HepG2 (cell line): ENCODE data around the gene RANBP6. TPM values are rescaled to one million over a fixed set of nuclear protein-coding genes. Genes with fewer than 3 reads are reported as not detected.

Experiments used
- BHLHE40 ChIP-seq: IDR thresholded peaks from 2 replicates; pipeline ENCODE4 v1.6.1; 2011; ENCODE audit warnings: low read length, improper control_type of control experiment
- KDM5A ChIP-seq: fragments of 200-600 bp; sonication (generic); IDR thresholded peaks from 2 replicates; pipeline ENCODE4 v1.7.0; 2018; ENCODE audit warnings: antibody characterized with exemption, mild to moderate bottlenecking, low read length, borderline replicate concordance
- MEIS1 ChIP-seq: sonication (generic); formaldehyde crosslinking; IDR thresholded peaks from 2 replicates; pipeline ENCODE4 v1.9.0; 2021; ENCODE audit warnings: mild to moderate bottlenecking, missing genetic modification reagents, moderate library complexity, borderline replicate concordance
- MXD4 ChIP-seq: IDR thresholded peaks from 2 replicates; pipeline ENCODE4 v1.6.1; 2016; ENCODE audit warnings: mild to moderate bottlenecking, missing biosample characterization, missing genetic modification reagents
- YEATS4 ChIP-seq: sonication (generic); formaldehyde crosslinking; IDR thresholded peaks from 2 replicates; pipeline ENCODE4 v1.4.0; 2020; ENCODE audit warnings: missing genetic modification reagents, borderline replicate concordance
- ZNF138 ChIP-seq: sonication (generic); formaldehyde crosslinking; IDR thresholded peaks from 2 replicates; pipeline ENCODE4 v1.5.0; 2020; ENCODE audit warnings: mild to moderate bottlenecking, low read depth, missing genetic modification reagents
- ZNF343 ChIP-seq: sonication (generic); formaldehyde crosslinking; IDR thresholded peaks from 2 replicates; pipeline ENCODE4 v1.4.0; 2020; ENCODE audit warnings: mild to moderate bottlenecking, missing genetic modification reagents
- polyA plus RNA-seq, 8 experiments: library from polyadenylated mRNA; depleted of rRNA in 3 of 8; stranded (reverse) in 7 of 8; unstranded in 1 of 8; fragments of >200 nt; fragmentation: Illumina TruSeq in 4 of 8; extraction: Trizol in 4 of 8; gene quantifications; 2 replicates each; pipeline versions ENCODE4 v1.2.1 to v1.2.3, GENCODE V29; 2011 to 2016; ENCODE audit warnings: low read depth in 4 of 8, missing spikeins in 1 of 8, mixed read lengths in 1 of 8; ENCODE audit not compliant: insufficient read depth in 1 of 8
- total RNA-seq, 5 experiments: library from RNA; depleted of rRNA; stranded (reverse); fragments of >200 nt; fragmentation: Illumina TruSeq; extraction: Trizol; gene quantifications; 2 replicates each; pipeline ENCODE4 v1.2.3, GENCODE V29; 2016; ENCODE audit warnings: low read depth in 1 of 5
- TF ChIP-seq, protein P1 (sequence below): IDR thresholded peaks from 2 replicates; pipeline ENCODE4 v1.6.1; 2016; ENCODE audit warnings: low read depth, borderline replicate concordance
- TF ChIP-seq, protein P2 (sequence below): sonication (generic); formaldehyde crosslinking; IDR thresholded peaks from 2 replicates; pipeline ENCODE4 v1.8.0; 2022; ENCODE audit warnings: mild to moderate bottlenecking, missing genetic modification reagents, moderate library complexity
- TF ChIP-seq, protein P3 (sequence below): sonication (generic); formaldehyde crosslinking; IDR thresholded peaks from 2 replicates; pipeline ENCODE4 v1.4.0; 2020; ENCODE audit warnings: missing genetic modification reagents, borderline replicate concordance
- TF ChIP-seq, protein P4 (sequence below): IDR thresholded peaks from 2 replicates; pipeline ENCODE4 v1.6.1; 2016; ENCODE audit warnings: low read depth
- TF ChIP-seq, protein P5 (sequence below): sonication (generic); formaldehyde crosslinking; IDR thresholded peaks from 2 replicates; pipeline ENCODE4 v1.5.1; 2020; ENCODE audit warnings: mild to moderate bottlenecking, missing genetic modification reagents, moderate library complexity
- TF ChIP-seq, protein P6 (sequence below): sonication (generic); formaldehyde crosslinking; IDR thresholded peaks from 2 replicates; pipeline ENCODE4 v1.4.0; 2020; ENCODE audit warnings: mild to moderate bottlenecking, missing genetic modification reagents
- TF ChIP-seq, protein P7 (sequence below): sonication (generic); formaldehyde crosslinking; conservative IDR thresholded peaks from 2 replicates; pipeline ENCODE4 v1.4.0; 2020; ENCODE audit warnings: missing genetic modification reagents
- TF ChIP-seq, protein P8 (sequence below): sonication (generic); formaldehyde crosslinking; IDR thresholded peaks from 2 replicates; pipeline ENCODE4 v1.4.0; 2020; ENCODE audit warnings: missing genetic modification reagents

Gene RANBP6
- total and polyA plus RNA-seq, 2 of the 13 experiments (the other 11 are each of a cell fraction or from before 2014, with no cell fraction given), result 7.5 to 26.0 TPM

DNA sequence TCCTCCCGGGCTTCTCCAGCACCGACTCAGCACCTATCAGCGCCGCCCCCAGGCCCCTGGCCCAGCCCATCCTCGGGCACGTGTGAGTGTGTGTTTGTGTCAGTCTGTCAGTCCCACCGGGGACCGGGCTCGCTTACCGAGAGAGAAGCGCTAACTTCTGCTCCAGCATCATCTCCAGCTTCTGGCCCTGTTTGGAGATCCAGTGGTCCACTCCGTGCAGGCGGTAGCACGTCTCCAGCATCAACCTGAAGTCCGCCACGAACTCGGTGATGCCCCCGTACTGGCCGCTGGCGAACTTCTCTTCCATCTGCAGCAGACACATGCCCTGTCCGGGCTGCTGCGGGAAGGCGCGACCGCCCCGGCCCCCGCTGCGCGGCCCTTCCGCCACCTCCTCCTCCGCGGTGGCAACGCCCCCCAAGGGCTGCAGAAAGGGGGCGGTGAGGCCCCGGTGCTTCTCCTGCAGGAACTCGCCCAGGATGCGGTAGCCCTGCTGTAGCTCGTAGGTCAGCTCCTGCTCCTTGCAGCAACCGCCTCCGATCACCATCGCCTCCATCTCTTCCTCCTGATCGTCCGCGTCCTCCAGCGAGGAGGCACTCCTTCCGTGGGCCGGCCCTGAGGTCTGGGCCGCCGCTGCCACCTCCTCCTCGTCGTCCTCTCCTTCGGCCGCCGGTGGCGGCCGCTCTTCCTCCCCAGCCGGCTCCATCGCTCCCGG, 8.2 kb downstream of the RANBP6 start (continued):
- TF ChIP-seq, protein P1, sequence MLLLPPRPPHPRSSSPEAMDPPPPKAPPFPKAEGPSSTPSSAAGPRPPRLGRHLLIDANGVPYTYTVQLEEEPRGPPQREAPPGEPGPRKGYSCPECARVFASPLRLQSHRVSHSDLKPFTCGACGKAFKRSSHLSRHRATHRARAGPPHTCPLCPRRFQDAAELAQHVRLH, result peak; percentile 12; the same call in 1 of the 2 replicates
- TF ChIP-seq BHLHE40, result peak; percentile 77
- TF ChIP-seq, protein P2, sequence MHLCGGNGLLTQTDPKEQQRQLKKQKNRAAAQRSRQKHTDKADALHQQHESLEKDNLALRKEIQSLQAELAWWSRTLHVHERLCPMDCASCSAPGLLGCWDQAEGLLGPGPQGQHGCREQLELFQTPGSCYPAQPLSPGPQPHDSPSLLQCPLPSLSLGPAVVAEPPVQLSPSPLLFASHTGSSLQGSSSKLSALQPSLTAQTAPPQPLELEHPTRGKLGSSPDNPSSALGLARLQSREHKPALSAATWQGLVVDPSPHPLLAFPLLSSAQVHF (CRISPR knock-in tag), result 0 out of 2 replicates have a peak, but pooled peaks have one; percentile 30
- TF ChIP-seq, protein P3, sequence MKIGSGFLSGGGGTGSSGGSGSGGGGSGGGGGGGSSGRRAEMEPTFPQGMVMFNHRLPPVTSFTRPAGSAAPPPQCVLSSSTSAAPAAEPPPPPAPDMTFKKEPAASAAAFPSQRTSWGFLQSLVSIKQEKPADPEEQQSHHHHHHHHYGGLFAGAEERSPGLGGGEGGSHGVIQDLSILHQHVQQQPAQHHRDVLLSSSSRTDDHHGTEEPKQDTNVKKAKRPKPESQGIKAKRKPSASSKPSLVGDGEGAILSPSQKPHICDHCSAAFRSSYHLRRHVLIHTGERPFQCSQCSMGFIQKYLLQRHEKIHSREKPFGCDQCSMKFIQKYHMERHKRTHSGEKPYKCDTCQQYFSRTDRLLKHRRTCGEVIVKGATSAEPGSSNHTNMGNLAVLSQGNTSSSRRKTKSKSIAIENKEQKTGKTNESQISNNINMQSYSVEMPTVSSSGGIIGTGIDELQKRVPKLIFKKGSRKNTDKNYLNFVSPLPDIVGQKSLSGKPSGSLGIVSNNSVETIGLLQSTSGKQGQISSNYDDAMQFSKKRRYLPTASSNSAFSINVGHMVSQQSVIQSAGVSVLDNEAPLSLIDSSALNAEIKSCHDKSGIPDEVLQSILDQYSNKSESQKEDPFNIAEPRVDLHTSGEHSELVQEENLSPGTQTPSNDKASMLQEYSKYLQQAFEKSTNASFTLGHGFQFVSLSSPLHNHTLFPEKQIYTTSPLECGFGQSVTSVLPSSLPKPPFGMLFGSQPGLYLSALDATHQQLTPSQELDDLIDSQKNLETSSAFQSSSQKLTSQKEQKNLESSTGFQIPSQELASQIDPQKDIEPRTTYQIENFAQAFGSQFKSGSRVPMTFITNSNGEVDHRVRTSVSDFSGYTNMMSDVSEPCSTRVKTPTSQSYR (CRISPR knock-in tag), result peak; percentile 38; the same call in 1 of the 2 replicates
- peak; percentile 79 for TF ChIP-seq MXD4 (CRISPR knock-in tag)
- peak; percentile 74; the same call in 1 of the 2 replicates for TF ChIP-seq ZNF343 (CRISPR knock-in tag)
- TF ChIP-seq, protein P4, sequence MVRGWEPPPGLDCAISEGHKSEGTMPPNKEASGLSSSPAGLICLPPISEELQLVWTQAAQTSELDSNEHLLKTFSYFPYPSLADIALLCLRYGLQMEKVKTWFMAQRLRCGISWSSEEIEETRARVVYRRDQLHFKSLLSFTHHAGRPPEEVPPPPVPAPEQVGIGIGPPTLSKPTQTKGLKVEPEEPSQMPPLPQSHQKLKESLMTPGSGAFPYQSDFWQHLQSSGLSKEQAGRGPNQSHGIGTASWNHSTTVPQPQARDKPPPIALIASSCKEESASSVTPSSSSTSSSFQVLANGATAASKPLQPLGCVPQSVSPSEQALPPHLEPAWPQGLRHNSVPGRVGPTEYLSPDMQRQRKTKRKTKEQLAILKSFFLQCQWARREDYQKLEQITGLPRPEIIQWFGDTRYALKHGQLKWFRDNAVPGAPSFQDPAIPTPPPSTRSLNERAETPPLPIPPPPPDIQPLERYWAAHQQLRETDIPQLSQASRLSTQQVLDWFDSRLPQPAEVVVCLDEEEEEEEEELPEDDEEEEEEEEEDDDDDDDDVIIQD, result 0 out of 2 replicates have a peak, but pooled peaks have one; percentile 27
- TF ChIP-seq, protein P5, sequence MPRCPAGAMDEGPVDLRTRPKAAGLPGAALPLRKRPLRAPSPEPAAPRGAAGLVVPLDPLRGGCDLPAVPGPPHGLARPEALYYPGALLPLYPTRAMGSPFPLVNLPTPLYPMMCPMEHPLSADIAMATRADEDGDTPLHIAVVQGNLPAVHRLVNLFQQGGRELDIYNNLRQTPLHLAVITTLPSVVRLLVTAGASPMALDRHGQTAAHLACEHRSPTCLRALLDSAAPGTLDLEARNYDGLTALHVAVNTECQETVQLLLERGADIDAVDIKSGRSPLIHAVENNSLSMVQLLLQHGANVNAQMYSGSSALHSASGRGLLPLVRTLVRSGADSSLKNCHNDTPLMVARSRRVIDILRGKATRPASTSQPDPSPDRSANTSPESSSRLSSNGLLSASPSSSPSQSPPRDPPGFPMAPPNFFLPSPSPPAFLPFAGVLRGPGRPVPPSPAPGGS (CRISPR knock-in tag), result peak; percentile 77; the same call in 1 of the 2 replicates
- TF ChIP-seq, protein P6, sequence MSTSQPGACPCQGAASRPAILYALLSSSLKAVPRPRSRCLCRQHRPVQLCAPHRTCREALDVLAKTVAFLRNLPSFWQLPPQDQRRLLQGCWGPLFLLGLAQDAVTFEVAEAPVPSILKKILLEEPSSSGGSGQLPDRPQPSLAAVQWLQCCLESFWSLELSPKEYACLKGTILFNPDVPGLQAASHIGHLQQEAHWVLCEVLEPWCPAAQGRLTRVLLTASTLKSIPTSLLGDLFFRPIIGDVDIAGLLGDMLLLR (CRISPR knock-in tag), result peak; percentile 68; the same call in 1 of the 2 replicates
- TF ChIP-seq MEIS1 (CRISPR knock-in tag), result peak; percentile 84; the same call in 1 of the 2 replicates
- TF ChIP-seq KDM5A, result peak; percentile 39; the same call in 1 of the 2 replicates
- 0 out of 2 replicates have a peak, but pooled peaks have one; percentile 51 for TF ChIP-seq ZNF138 (CRISPR knock-in tag)
- 0 out of 2 replicates have a peak, but pooled peaks have one; percentile 26 for TF ChIP-seq YEATS4 (CRISPR knock-in tag)
- TF ChIP-seq, protein P7, sequence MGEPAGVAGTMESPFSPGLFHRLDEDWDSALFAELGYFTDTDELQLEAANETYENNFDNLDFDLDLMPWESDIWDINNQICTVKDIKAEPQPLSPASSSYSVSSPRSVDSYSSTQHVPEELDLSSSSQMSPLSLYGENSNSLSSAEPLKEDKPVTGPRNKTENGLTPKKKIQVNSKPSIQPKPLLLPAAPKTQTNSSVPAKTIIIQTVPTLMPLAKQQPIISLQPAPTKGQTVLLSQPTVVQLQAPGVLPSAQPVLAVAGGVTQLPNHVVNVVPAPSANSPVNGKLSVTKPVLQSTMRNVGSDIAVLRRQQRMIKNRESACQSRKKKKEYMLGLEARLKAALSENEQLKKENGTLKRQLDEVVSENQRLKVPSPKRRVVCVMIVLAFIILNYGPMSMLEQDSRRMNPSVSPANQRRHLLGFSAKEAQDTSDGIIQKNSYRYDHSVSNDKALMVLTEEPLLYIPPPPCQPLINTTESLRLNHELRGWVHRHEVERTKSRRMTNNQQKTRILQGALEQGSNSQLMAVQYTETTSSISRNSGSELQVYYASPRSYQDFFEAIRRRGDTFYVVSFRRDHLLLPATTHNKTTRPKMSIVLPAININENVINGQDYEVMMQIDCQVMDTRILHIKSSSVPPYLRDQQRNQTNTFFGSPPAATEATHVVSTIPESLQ (CRISPR knock-in tag), result no peak
- TF ChIP-seq, protein P8, sequence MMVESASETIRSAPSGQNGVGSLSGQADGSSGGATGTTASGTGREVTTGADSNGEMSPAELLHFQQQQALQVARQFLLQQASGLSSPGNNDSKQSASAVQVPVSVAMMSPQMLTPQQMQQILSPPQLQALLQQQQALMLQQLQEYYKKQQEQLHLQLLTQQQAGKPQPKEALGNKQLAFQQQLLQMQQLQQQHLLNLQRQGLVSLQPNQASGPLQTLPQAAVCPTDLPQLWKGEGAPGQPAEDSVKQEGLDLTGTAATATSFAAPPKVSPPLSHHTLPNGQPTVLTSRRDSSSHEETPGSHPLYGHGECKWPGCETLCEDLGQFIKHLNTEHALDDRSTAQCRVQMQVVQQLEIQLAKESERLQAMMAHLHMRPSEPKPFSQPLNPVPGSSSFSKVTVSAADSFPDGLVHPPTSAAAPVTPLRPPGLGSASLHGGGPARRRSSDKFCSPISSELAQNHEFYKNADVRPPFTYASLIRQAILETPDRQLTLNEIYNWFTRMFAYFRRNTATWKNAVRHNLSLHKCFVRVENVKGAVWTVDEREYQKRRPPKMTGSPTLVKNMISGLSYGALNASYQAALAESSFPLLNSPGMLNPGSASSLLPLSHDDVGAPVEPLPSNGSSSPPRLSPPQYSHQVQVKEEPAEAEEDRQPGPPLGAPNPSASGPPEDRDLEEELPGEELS (CRISPR knock-in tag), result 0 out of 2 replicates have a peak, but pooled peaks have one; percentile 14
